HG02870 (cell line): ENCODE results near the gene SETD2.
A peak's percentile ranks its signal among the peaks of the same experiment; 100 is the strongest.

Experiments
- ATAC-seq: cut with Tn5 transposase; IDR thresholded peaks from one replicate; pipeline ENCODE4 v1.9.1; 2021; ENCODE audit warnings: mild to moderate bottlenecking, moderate library complexity; ENCODE audit not compliant: unreplicated experiment

Gene SETD2

DNA sequence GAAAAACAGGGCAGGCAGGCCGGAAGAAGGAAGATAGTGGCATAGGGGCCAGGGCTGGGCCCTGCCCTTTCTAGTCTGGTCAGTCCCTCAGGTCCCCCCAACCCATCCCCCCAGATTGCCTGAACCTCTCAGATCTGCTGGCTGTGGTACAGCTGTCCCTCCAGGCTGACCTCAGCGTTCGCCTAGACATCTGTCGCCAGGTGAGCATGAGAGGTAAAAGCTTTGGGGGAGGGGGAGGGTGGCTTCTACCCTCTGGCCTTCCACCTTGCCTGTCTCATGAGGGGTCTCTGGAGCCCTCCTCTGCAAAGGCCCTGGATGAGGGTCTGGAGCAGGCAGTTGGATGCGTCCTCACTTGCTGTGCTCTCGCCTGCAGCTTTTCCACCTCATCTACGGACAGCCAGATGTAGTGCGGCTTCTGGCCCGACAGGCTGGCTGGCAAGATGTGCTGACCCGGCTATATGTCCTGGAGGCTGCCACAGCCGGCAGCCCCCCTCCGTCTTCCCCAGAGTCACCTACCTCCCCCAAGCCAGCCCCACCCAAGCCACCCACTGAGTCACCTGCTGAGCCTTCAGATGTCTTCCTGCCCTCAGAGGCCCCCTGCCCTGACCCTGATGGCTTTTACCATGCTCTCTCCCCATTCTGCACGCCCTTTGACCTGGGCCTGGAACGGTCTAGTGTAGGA, 164.3 kb downstream of the SETD2 start:
- ATAC-seq, result no peak

DNA sequence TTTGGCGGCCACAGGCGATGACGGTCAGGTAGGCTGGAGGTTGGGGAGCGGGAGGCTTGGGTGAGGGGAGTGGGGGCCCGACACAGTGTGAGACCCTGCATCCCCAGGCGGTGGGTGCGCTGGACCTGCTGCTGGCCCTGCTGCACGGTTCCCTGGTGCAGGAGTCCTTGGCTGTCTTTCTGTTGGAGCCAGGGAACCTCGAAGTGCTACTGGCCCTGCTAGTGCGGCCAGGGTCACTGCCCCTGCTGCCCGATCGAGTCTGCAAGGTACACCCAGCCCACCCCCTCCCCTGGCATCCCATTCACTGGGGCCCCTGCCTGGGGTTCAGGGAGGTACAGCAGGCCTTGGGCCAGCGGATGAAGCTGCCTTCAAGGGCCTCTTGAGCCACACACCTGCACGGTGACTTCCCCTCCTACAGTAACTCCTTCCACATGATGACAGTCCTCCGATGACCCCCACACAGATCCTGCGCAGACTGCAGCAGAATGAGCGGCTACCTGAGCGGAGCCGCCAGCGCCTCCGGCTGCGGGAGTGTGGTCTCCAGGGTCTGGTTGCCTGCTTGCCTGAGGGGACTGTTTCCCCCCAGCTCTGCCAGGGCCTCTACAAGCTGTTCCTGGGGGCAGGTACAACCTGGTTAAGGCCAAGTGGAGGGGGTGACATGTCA, 164.9 kb downstream of the SETD2 start:
- ATAC-seq, result no peak

DNA sequence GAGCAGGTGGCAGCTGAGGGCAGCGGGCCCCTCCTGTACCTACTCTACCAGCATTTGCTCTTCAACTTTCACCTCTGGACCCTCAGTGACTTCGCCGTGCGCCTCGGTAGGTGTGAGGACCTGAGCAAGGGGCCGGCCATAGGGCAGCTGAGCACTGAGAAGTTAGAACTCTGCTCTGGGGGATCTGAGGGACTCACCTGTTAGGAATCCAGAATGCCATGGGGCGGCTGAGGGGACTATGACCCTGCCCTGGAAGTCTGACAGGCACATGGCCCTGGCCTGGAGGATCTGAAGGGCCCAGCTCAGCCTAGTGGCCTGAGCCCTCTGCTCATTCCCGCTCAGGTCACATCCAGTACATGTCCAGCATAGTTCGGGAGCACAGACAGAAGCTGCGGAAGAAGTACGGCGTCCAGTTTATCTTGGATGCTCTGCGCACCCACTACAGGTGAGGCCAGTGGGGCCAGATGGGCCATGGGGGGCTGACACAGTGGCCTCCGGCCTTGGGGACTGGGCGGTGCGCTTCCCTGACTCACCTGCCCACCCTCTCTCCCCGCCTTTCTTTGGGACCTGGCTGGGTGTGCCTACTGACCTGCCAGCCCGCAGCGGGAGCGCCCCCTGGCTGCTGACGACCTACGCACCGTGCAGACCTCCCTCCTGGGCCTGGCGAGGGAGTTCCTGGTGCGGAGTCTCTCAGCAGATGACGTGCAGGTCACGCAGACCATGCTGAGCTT, 165.6 kb downstream of the SETD2 start:
- no peak for ATAC-seq

DNA sequence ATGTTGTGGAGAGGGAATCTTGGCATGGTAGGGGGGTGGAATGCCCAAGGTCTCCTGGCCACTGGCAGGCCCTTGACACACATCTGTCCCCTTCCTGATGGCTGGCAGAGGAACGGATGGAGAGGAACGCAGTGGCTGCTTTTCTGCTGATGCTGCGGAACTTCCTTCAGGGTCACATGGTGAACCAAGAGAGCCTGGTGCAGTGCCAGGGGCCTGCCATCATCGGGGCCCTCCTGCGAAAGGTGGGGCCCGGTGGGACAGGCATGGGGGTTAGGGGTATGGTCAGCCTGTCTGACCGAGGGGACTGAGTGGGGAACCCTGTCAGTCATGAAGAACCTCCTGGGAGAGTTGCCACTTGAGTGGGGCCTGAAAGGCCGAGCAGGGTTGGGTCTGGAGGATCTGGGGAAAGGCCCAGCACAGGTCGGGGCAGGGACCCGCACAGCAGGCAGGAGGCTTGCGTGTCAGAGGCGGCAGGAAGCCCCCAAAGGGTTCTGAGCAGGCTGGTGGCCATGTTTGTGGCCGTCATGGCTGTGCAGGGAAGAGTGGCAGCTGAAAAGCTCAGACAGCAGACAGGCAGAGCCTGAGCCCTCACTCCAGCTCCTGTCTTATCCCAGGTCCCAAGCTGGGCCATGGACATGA, 166.3 kb downstream of the SETD2 start:
- ATAC-seq, result no peak

DNA sequence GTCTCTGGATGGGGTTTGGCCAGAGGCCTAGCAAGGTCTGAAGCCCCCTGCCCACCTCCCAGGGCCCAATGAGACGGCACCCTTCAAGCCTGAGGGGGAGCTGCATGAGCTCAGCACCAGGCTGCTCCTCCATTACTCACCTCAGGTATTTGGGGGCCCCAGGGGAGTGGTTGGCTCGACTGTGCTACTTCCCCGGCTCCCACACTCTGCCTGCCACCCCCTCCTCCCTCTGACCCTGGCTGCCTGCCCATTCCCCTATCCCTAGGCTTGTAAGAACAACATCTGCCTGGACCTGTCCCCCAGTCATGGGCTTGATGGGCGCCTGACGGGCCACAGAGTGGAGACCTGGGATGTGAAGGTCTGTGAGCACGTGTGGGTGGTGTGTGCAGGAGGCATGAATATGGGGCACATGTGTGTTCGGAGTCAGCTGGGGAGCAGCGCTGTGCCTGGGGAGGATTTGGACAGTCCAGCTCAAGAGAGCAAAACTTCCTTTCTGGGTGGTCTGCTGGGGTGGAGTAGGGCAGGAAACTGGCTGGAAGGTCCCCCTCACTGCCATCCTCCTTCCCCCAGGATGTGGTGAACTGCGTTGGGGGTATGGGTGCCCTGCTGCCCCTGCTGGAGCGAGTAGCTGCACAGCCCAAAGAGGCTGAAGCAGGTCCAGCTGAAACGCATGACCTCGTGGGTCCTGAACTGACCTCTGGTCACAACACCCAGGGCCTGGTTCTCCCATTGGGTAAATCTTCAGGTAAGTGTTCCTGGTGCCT, 167.0 kb downstream of the SETD2 start:
- ATAC-seq, result no peak

DNA sequence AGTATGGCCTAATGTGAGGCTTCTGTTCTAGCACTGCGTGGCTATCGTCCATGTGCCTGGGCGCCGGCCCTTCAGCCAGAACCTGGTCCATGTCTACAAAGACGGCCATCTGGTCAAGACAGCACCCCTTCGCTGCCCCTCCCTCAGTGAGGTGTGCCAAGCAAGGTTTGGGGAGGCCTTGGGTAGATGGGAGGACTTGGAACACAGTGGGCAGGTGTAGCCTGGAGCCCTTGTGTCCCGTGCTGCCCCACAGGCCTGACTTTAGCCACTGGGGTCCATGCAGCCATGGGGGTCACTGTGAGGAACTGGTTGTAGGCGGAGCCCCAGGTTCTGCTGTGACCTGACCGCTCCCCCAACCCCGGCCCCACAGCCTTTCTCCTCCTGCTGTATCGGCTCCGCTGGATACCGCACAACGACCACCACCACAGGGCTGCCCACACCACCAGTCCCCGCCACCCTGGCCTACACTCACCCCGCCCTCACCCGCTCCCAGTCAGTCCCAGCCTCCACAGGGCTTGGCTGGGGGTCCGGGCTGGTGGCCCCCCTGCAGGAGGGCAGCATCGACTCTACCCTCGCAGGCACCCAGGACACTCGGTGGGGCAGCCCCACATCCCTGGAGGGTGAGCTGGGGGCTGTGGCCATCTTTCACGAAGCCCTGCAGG, 167.9 kb downstream of the SETD2 start:
- ATAC-seq, result no peak

DNA sequence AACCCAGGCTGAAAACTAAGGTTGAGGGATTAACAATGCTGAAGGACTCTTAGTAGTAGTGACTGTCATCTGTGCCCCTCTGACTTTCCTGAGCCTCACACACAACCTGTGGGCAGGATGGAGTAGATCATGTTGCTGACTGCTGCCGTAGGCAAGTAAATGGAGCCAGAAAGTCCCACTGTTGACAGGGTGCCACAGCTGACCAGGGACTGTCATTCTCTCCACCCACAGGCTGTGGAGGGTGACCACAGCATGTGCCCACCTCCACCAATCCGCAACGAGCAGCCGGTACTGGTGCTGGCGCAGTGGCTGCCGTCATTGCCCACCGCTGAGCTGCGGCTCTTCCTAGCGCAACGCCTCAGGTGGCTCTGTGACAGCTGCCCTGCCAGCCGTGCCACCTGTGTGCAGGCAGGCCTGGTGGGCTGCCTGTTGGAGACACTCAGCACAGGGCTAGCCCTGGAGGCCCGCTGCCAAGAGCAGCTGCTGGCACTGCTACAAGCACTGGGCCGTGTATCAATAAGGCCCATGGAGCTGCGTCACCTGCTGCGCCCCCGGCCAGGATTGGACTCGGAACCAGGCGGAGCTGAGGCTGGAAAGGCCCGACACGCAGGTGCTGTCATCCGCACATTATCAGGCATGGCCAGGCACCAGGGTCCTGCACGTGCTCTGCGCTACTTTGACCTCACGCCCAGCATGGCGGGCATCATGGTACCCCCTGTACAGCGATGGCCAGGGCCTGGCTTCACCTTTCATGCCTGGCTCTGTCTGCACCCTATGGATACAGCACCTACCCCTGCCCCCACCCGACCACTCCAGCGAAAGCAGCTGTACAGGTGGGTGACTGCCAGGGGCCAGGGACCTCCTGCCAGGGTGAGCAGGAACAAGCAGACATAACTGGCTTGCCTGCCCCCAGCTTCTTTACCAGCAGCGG, 168.8 kb downstream of the SETD2 start:
- ATAC-seq, result no peak

DNA sequence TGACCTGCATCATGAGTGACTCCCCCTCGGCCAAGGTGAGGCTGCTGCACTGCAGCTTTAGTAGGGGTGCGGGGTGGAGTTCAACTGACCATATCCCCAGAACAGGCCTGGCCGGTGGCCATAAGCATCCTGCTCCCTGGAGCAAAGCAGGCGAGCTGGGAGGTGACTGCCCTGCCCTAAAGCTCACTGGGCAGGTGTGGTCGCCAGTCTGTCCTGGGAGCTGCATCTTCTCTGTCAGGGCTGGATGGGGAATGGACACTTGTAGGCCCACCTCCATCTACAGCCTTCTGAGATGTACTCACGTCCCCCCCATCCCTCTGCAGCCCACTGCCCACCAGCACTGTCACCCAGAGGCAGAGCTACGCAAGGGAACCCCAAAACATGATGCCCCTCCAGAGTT, 169.9 kb downstream of the SETD2 start:
- ATAC-seq, result no peak

DNA sequence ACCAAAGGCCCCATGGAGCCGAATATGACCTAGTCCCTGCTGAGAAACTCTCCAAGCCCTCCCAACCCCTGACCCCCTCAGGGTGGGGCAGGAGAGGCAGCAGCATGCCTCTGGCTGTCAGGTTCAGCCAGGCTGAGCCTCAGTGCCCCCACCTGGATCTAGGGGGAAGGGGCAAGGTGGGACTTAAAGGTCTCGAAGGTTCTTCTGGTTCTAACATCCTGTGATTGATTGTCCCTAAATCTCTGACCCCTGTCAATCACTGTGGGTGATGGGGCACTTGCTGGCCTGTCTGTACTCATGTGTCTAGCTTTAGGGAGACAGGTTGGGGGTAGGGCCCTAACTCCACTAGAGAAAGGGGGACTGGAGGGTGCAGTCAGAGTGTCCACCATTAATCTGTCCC, 170.6 kb downstream of the SETD2 start:
- ATAC-seq, result no peak

DNA sequence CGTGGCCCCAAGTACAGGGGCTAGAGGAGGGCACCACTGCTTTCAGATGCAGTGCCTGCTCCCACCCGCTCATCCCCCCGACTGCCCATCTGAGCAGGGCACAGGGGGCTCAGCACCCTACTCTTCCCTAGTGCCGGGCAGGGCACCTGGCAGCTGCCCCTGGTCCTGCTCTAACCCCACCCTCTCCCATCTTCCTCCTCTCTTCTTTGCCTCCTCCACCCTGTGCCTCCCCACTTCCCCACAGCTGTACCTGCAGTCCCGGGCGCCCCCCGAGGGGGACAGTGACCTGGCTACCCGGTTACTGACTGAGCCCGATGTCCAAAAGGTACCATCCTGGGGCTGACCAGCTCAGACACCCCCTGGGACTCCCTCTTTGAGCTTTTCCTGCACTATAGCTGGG, 171.7 kb downstream of the SETD2 start:
- no peak for ATAC-seq

DNA sequence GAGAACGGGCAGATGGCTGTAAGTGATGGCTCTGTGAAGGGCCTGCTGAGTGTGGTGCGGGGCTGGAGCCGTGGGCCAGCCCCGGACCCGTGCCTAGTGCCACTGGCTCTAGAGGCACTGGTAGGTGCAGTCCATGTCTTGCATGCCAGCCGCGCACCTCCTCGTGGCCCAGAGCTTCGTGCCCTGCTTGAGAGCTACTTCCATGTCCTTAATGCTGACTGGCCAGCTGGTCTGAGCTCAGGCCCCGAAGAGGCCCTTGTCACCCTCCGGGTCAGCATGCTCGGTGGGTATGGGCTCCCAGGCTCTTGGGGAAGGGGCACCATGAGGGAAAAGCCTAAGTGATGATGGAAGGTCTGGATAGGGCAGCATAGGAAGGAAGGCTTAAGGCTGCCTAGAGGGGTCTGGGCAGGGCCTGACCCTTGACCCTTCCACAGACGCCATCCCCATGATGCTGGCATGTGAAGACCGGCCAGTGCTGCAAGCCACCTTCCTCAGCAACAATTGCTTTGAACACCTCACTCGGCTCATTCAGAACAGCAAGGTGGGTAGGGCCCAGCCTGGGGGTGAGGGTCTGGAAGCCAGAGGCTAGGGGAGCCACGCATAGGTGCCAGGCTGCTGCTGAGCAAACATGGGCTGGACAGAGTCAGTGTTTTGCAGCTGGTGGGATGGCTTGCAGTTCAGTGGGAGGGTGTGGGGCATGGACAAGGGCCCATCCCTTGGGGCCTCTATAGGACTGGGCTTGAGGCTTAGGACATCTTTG, 172.3 kb downstream of the SETD2 start:
- ATAC-seq, result no peak

DNA sequence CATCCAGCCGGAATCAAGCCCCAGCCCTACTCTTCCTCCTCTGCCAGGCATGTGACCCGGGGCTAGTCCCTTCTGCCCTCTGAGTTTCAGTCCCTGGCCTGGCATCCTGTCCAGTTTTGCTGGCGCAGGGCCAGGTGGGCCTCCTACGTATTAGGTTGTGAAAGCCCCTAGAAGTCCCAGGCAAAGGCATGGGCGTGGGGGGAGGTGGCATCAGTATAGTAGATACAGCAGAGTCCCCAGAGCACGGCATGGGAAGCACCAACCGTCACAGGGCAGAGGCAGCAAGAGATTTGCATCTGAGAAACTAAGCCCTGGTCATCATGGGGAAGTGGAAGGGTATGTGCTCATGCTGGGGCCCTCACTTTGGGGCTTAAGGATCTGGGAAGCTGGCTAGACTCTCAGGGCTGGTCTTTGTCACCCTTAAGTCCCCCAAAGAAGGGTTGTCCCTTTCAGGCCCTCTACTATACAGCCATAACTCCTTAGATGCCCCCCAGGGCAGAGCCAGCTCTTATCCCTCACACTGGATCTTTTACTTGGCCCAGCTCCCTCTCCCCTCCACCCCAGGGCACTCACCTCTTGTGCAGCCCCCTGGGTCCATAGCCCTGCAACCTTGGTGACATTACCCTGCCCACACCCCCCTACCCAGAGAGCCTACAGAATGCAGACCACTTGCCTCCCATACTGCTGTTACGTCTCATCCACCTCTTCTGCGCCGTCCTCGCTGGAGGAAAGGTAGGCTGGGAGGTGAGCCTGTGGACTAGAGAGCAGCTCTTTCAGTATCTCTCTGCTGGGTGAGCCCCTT, 173.1 kb downstream of the SETD2 start:
- ATAC-seq, result no peak

DNA sequence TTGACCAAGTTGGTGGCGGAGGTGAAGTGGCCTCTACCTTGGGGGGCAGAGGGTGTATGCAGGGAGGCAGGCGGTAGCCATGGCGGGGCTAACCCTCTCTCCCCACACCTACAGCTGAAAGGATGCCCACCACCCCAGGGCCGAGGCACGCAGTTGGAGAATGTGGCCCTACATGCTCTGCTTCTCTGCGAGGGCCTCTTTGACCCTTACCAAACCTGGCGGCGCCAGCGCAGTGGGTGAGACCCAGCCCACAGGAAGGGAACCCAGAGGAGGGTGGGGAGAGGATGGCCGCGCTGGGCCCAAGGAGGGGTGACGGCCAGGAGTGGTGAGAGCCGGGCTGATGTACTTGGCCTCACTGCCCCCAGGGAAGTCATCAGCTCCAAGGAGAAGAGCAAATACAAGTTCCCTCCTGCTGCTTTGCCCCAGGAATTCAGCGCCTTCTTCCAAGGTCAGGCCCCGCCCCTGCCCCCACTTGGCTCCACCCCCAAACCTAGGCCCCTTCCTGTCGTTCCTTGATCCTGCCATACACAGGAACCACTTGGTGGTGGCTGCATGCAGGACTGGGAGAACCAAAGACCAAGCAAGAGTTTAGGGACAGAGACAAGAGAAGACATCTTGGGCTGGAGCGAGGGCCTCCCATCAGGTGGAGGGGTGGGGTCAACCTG, 174.6 kb downstream of the SETD2 start:
- ATAC-seq, result no peak

DNA sequence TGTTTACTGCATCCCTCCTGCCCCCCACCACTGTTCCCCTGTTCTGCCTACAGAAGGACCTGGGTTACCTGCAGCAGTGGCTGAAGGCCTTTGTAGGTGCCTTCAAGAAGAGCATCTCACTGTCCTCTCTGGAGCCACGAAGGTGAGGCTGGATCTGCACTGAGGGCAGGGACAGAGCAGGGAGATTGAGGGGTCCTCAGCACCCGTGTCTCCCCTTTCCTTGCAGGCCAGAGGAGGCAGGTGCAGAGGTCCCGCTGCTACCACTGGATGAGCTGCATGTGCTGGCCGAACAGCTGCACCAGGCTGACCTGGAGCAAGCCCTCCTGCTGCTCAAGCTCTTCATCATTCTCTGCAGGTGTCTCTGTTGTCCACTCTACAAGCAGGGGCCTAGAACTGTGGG, 175.3 kb downstream of the SETD2 start:
- ATAC-seq, result no peak

DNA sequence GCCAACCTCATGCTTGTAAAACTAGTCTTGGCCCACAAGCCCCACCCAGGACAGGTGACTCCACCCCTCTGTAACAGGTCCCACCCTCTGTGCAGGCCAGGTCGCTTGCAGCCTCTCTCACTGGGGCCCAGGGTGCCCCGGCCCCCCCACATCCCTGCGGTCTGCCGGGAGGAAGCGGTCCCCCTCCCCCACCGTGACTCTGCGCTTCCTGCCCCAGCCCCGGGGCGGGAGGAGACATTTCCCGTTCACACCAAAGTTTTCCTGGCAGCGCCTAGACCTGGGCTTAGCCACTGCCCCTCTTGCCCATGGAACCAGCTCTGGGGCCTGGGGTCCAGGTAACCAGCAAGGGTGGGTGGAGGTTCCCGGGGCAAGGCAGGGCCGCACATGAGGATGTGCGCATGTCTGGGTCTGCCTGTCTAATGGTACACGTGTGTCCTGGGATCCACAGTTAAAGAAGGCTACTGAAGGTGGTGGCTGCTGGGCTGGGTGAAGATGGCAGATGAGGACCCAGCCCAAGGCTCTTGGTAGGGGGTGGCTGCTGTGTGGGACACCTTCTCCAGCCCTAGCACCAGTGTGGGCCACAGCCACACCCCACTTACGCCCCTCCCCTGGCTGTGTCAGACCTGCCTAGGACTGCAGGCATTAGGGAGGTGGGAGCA, 176.0 kb downstream of the SETD2 start:
- peak; percentile 57 for ATAC-seq

DNA sequence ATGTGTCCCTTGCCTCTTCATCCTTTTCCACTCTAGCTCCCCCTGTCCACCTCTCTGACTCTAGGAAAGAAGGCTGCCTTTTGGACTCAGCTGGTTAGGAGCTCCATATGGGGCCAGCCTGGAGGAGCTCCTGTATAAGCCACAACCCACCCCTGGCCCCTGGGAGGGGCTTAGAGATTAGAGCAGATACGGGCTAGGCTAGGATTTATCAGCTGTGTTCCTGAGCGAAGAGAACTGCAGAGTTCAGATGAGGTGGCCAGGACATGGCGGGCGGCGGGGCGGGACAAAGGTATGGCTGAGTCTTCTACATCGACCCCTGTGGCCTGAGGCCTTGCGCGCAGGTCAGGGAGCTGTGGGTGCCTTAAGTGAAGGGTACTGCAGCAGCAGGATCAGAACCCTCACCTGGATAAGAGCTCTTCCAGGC, 176.6 kb downstream of the SETD2 start:
- no peak for ATAC-seq
